Heart right ventricle (tissue), 16 donors: ENCODE measurements around the gene RPS6KA2. TPM values are rescaled to one million over a fixed set of nuclear protein-coding genes. Genes with fewer than 3 reads are reported as not detected.

Experiments used
- ATAC-seq, 8 donors: fragments of 200-7000 bp; cut with Tn5 transposase; one replicate each; pipeline ENCODE4 v1.9.1; 2020; ENCODE audit warnings: mild to moderate bottlenecking in 8 of 8, moderate library complexity in 8 of 8, moderate number of reproducible peaks in 1 of 8
- DNase-seq, 2 donors: peaks; one replicate each; pipeline ENCODE4 v3.0.0-alpha.2; 2020
- H3K27ac ChIP-seq, 10 donors: fragments of 200-600 bp; sonication (generic) in 2 of 10; one replicate each; pipeline versions ENCODE4 v1.5.0 to v1.8.0; 2020 to 2022; ENCODE audit warnings: mild to moderate bottlenecking in 3 of 10
- H3K27me3 ChIP-seq, 7 donors: fragments of 200-600 bp; one replicate each; pipeline ENCODE4 v1.8.0; 2021 to 2022; ENCODE audit warnings: mild to moderate bottlenecking in 2 of 7
- H3K36me3 ChIP-seq, 9 donors: fragments of 200-600 bp; sonication (generic) in 1 of 9; one replicate each; pipeline versions ENCODE4 v1.5.0 to v1.8.0; 2020 to 2022; ENCODE audit warnings: mild to moderate bottlenecking in 2 of 9
- H3K4me1 ChIP-seq, 9 donors: fragments of 200-600 bp; sonication (generic) in 1 of 9; one replicate each; pipeline versions ENCODE4 v1.5.0 to v1.8.0; 2020 to 2022; ENCODE audit warnings: mild to moderate bottlenecking in 4 of 9
- H3K4me3 ChIP-seq, 10 donors: fragments of 200-600 bp; sonication (generic) in 2 of 10; one replicate each; pipeline versions ENCODE4 v1.5.0 to v1.8.0; 2020 to 2022; ENCODE audit warnings: mild to moderate bottlenecking in 7 of 10, moderate library complexity in 2 of 10
- H3K9me3 ChIP-seq, 11 donors: fragments of 200-600 bp in 10 of 11; sonication (generic) in 2 of 11; one replicate each; pipeline versions ENCODE4 v1.5.0 to v1.8.0; 2013 to 2022; ENCODE audit warnings: mild to moderate bottlenecking in 2 of 11, control low read depth in 1 of 11, moderate library complexity in 1 of 11
- WGBS, 2 donors: extraction: QIAGEN DNeasy Blood & Tissue Kit; methylation state at CpG; one replicate each; pipeline ENCODE4 v1.1.7; 2013; ENCODE audit warnings: inconsistent platforms in 1 of 2; 5-methylcytosine and 5-hydroxymethylcytosine counted together
- intact Hi-C, 10 donors: fragments of 100-400 bp; cut with DNase I; formaldehyde crosslinking; loops; one replicate each; pipeline versions ENCODE4 v1.11.1 to v1.14.2; 2022
- polyA plus RNA-seq, 2 donors: library from polyadenylated mRNA; stranded (reverse); fragments of 200-250 nt; gene quantifications; one replicate each; pipeline ENCODE4 v1.2.3, GENCODE V29; 2013
- total RNA-seq, 10 donors: library from RNA; stranded (reverse); fragmentation: NEBNext Ultra II Directional in 3 of 10; extraction: Animal tissue kit (Norgen Biotek cat#: 25700) in 3 of 10; gene quantifications; one replicate each; pipeline versions ENCODE4 v1.2.1 to v1.2.4, GENCODE V29; 2021 to 2023
- TF ChIP-seq, protein P1 (sequence below), 9 donors: fragments of 200-600 bp; sonication (generic) in 2 of 9; IDR thresholded peaks; one replicate each; pipeline versions ENCODE4 v1.5.0 to v1.8.0; 2021 to 2022; ENCODE audit warnings: antibody characterized with exemption in 9 of 9, mild to moderate bottlenecking in 5 of 9, moderate library complexity in 1 of 9
- donor health status: Arrhythmogenic right ventricular cardiomyopathy.
- donor health status: ischemic (EF 13 %, LVEDD 7.1; RV severe dilation, severe dysfunction).
- donor health status: healthy with polysubstance abuse.
- donor health status: DM: no; HTN: yes; CAD: no.
- donor health status: DM: no; HTN: no; CAD: no.
- donor health status: ischemic (EF 25% LVEDD 6.9; RV normal size, moderate dysfunction).
- donor health status: ischemic (EF 25% LVEDD 5.7; RV mildly dilated, moderate dysfunction).
- donor health status: healthy.
- donor health status: DM: yes; HTN: yes; CAD: no.
- donor health status: Ischemic cardiomyopathy.
- donor health status: ischemic (EF 35%, LVEDD 5.7; RV mildly dilated, moderate dysfunction).
- donor health status: nonischemic (EF 11% LVEDD 7.7; RV severe dilation, severe dysfunction).
- donor health status: DM: yes; HTN: yes; CAD: no.
- donor health status: PGD.
- donor health status: ischemic (EF 29% LVEDD 5.4; RV normal size, mild dysfunction).
- donor health status: nonischemic (EF 23%, LVEDD 6.1; RV moderate dilation, normal function).

RPS6KA2 gene
- total and polyA plus RNA-seq, 12 donors, result 20.3 to 91.4 (median 73.7) TPM

- Histone ChIP-seq H3K9me3 (peaks cover 0 to 19% (median 7%) of the 10 kb centered on the region in 11 donors), H3K4me1 (peaks cover 0 to 70% (median 36%) of the 10 kb centered on the region in 9 donors), H3K27me3 (no peaks in the 10 kb centered on the region), H3K27ac (peak overlapping the region in 5 of 10 donors; percentile 6 to 42 (median 26)), H3K4me3 (no peak overlapping the region), H3K36me3 (peaks cover 0 to 4% (median 0%) of the 10 kb centered on the region in 9 donors)
- intact Hi-C loops, result no loop called here
- TF ChIP-seq, protein P1, sequence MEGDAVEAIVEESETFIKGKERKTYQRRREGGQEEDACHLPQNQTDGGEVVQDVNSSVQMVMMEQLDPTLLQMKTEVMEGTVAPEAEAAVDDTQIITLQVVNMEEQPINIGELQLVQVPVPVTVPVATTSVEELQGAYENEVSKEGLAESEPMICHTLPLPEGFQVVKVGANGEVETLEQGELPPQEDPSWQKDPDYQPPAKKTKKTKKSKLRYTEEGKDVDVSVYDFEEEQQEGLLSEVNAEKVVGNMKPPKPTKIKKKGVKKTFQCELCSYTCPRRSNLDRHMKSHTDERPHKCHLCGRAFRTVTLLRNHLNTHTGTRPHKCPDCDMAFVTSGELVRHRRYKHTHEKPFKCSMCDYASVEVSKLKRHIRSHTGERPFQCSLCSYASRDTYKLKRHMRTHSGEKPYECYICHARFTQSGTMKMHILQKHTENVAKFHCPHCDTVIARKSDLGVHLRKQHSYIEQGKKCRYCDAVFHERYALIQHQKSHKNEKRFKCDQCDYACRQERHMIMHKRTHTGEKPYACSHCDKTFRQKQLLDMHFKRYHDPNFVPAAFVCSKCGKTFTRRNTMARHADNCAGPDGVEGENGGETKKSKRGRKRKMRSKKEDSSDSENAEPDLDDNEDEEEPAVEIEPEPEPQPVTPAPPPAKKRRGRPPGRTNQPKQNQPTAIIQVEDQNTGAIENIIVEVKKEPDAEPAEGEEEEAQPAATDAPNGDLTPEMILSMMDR (IDR thresholded peaks at IDR 0.05), result no peak
- 98 to 100% methylated on average over 9 of the region's 9 CpGs for WGBS, 2 donors
- no peak for ATAC-seq
- DNase-seq, result no peak
Measured at GRCh38 chr6:166562726-166563125, 64.3 kb downstream of the RPS6KA2 start.

- Histone ChIP-seq H3K9me3 (peaks cover 0 to 19% (median 7%) of the 10 kb centered on the region in 11 donors), H3K4me1 (peaks cover 0 to 68% (median 36%) of the 10 kb centered on the region in 9 donors), H3K36me3 (peaks cover 0 to 4% (median 0%) of the 10 kb centered on the region in 9 donors), H3K27ac (peak overlapping the region in 4 of 10 donors; percentile 1 to 42 (median 16)), H3K27me3 (no peaks in the 10 kb centered on the region), H3K4me3 (no peak overlapping the region)
- TF ChIP-seq, protein P1 (IDR thresholded peaks at IDR 0.05), result no peak
- ATAC-seq, result no peak
- intact Hi-C loops, result no loop called here
- 78 to 80% methylated on average over 10 of the region's 10 CpGs for WGBS, 2 donors
- no peak for DNase-seq
Measured at GRCh38 chr6:166561771-166562359, 65.2 kb downstream of the RPS6KA2 start.

DNA sequence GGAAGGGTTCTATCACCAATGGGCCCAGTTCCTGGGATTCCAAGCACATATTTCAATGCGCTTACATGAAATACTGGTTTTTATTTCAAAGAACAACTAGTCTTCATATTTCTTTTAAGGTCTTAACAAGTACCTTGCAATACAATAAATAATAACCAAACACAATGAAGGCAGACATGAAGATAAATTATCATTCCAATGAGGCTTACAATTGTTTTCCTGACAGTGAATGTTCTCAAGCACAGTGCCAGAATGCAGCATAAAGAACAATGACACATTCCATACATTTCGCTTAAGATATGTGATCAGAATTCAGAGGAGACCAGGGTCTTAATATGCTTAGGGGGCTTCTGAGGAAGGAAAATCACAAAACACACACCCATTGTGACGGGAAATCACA is 66.8 kb downstream of the RPS6KA2 start:
- Histone ChIP-seq H3K4me3 (no peak overlapping the region), H3K27me3 (no peaks in the 10 kb centered on the region), H3K27ac (no peak overlapping the region), H3K36me3 (peaks cover 0 to 4% (median 0%) of the 10 kb centered on the region in 9 donors), H3K4me1 (peaks cover 5 to 69% (median 42%) of the 10 kb centered on the region in 9 donors), H3K9me3 (peaks cover 0 to 19% (median 7%) of the 10 kb centered on the region in 11 donors)
- no peak for DNase-seq
- TF ChIP-seq, protein P1 (IDR thresholded peaks at IDR 0.05), result no peak
- ATAC-seq, result no peak
- WGBS, 2 donors, result 98% methylated on average over 3 of the region's 3 CpGs
- intact Hi-C loops, result no loop called here

DNA sequence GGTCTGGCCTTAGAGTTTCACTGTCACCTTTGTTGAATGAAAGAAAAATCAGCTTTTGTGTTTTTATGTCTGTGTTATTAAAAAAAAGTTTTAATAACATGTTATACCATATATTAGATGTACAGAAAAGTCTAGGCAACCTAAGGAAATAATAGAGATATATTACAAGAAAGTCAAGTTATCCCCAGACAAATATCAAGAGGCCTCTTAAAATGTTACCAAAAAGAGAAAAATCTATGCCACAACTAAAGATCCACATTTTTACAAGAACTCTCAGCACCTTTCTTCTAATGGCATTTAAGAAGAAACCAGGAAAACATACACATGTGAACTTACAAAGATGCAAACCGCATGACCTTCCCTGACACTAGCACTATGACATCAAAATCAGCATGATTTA is 67.4 kb downstream of the RPS6KA2 start:
- H3K9me3 ChIP-seq, result peaks cover 0 to 19% (median 7%) of the 10 kb centered on the region in 11 donors
- ATAC-seq, result no peak
- peaks cover 5 to 69% (median 44%) of the 10 kb centered on the region in 9 donors for H3K4me1 ChIP-seq
- peaks cover 0 to 4% (median 0%) of the 10 kb centered on the region in 9 donors for H3K36me3 ChIP-seq
- no peak overlapping the region for H3K4me3 ChIP-seq
- DNase-seq, result no peak
- WGBS, 2 donors, result 91 to 100% methylated on average over 1 of the region's 1 CpG
- TF ChIP-seq, protein P1 (IDR thresholded peaks at IDR 0.05), result no peak
- intact Hi-C loops, result loop anchor here in 5 of 10 donors (5.0 kb wide), 2 partner anchors 53 to 68 kb away; partner anchors contain the start of gene RPS6KA2 (in 4 of the 5)
- H3K27ac ChIP-seq, result no peak overlapping the region
- H3K27me3 ChIP-seq, result no peaks in the 10 kb centered on the region
